ENCODE measurements around the gene SLC35D2. TPM values are rescaled to one million over a fixed set of nuclear protein-coding genes. Genes with fewer than 3 reads are reported as not detected.

SLC35D2 gene
- polyA plus RNA-seq, 1 donor from 2014 or later = 0.07 TPM

- H3K9me2 ChIP-seq (ENCODE audit: insufficient read depth, low read length) = no peaks in the 10 kb centered on the region
- no peak overlapping the region for H3K9ac ChIP-seq (ENCODE audit: low read length)
- TF ChIP-seq POLR2AphosphoS5 (IDR thresholded peaks at IDR 0.05) (no peak), MXI1 (conservative IDR thresholded peaks at IDR 0.05; ENCODE audit: poor library complexity, severe bottlenecking) (no peak), EZH2 (IDR thresholded peaks at IDR 0.05; ENCODE audit: borderline replicate concordance, insufficient read depth, low read length, poor library complexity, severe bottlenecking) (no peak), SMC3 (conservative IDR thresholded peaks at IDR 0.05; ENCODE audit: poor library complexity) (no peak), EP300 (conservative IDR thresholded peaks at IDR 0.05; ENCODE audit: poor library complexity, severe bottlenecking) (no peak)
- H3K27ac ChIP-seq (ENCODE audit: low read length) = no peak overlapping the region
- no peak overlapping the region for H2AFZ ChIP-seq (ENCODE audit: low read depth, low read length)
- no peaks in the 10 kb centered on the region for H3K27me3 ChIP-seq (ENCODE audit: insufficient read depth, low read depth, low read length)
- no peak overlapping the region for H3K4me2 ChIP-seq (ENCODE audit: low read length)
- no peaks in the 10 kb centered on the region for H3F3A ChIP-seq (ENCODE audit: insufficient read depth, low read length, poor library complexity, severe bottlenecking)
- no peaks in the 10 kb centered on the region for H3K79me2 ChIP-seq (replicated peaks; ENCODE audit: insufficient read depth, low read length)
- no peaks in the 10 kb centered on the region for H3K36me3 ChIP-seq (ENCODE audit: insufficient read depth, low read length)
- no peaks in the 10 kb centered on the region for H3K9me3 ChIP-seq (ENCODE audit: low read length)
- no peaks in the 10 kb centered on the region for H4K20me1 ChIP-seq (ENCODE audit: insufficient read depth)
- no peak overlapping the region for H3K4me3 ChIP-seq (ENCODE audit: low read length)
These were observed 94.1 kb downstream of the SLC35D2 start for GRCh38 chr9:96289392-96289791.

GRCh38 chr9:96281641-96282040, 101.9 kb downstream of the SLC35D2 start:
- no peak overlapping the region for H3K4me2 ChIP-seq (ENCODE audit: low read length)
- no peaks in the 10 kb centered on the region for H3K79me2 ChIP-seq (replicated peaks; ENCODE audit: insufficient read depth, low read length)
- H3K9me2 ChIP-seq (ENCODE audit: insufficient read depth, low read length) = no peaks in the 10 kb centered on the region
- TF ChIP-seq POLR2AphosphoS5 (IDR thresholded peaks at IDR 0.05) (no peak), EP300 (conservative IDR thresholded peaks at IDR 0.05; ENCODE audit: poor library complexity, severe bottlenecking) (no peak)
- no peak overlapping the region for H3K9ac ChIP-seq (ENCODE audit: low read length)
- no peaks in the 10 kb centered on the region for H3F3A ChIP-seq (ENCODE audit: insufficient read depth, low read length, poor library complexity, severe bottlenecking)
- H2AFZ ChIP-seq (ENCODE audit: low read depth, low read length) = no peak overlapping the region
- H3K36me3 ChIP-seq (ENCODE audit: insufficient read depth, low read length) = no peaks in the 10 kb centered on the region
- H3K27me3 ChIP-seq (ENCODE audit: insufficient read depth, low read depth, low read length) = no peaks in the 10 kb centered on the region
- H3K4me3 ChIP-seq (ENCODE audit: low read length) = no peak overlapping the region
- no peaks in the 10 kb centered on the region for H3K9me3 ChIP-seq (ENCODE audit: low read length)
- H3K27ac ChIP-seq (ENCODE audit: low read length) = no peak overlapping the region
- no peaks in the 10 kb centered on the region for H4K20me1 ChIP-seq (ENCODE audit: insufficient read depth)

GRCh38 chr9:96279932-96280331, 103.6 kb downstream of the SLC35D2 start:
- H3K9ac ChIP-seq (ENCODE audit: low read length) = no peak overlapping the region
- H3K36me3 ChIP-seq (ENCODE audit: insufficient read depth, low read length) = no peaks in the 10 kb centered on the region
- no peaks in the 10 kb centered on the region for H3K27me3 ChIP-seq (ENCODE audit: insufficient read depth, low read depth, low read length)
- H3K27ac ChIP-seq (ENCODE audit: low read length) = no peak overlapping the region
- no peaks in the 10 kb centered on the region for H3K9me2 ChIP-seq (ENCODE audit: insufficient read depth, low read length)
- TF ChIP-seq MXI1 (conservative IDR thresholded peaks at IDR 0.05; ENCODE audit: poor library complexity, severe bottlenecking) (no peak), SMC3 (conservative IDR thresholded peaks at IDR 0.05; ENCODE audit: poor library complexity) (no peak), CTCF (IDR thresholded peaks at IDR 0.05; ENCODE audit: poor library complexity, severe bottlenecking) (no peak), TAF1 (IDR thresholded peaks at IDR 0.05; ENCODE audit: low read depth) (no peak), REST (IDR thresholded peaks at IDR 0.05; ENCODE audit: borderline replicate concordance) (no peak), EZH2 (IDR thresholded peaks at IDR 0.05; ENCODE audit: borderline replicate concordance, insufficient read depth, low read length, poor library complexity, severe bottlenecking) (no peak), EP300 (conservative IDR thresholded peaks at IDR 0.05; ENCODE audit: poor library complexity, severe bottlenecking) (no peak), POLR2AphosphoS5 (IDR thresholded peaks at IDR 0.05) (no peak), RAD21 (conservative IDR thresholded peaks at IDR 0.05) (no peak)
- no peak overlapping the region for H3K4me2 ChIP-seq (ENCODE audit: low read length)
- H3K4me3 ChIP-seq (ENCODE audit: low read length) = no peak overlapping the region
- no peaks in the 10 kb centered on the region for H4K20me1 ChIP-seq (ENCODE audit: insufficient read depth)
- H3K79me2 ChIP-seq (replicated peaks; ENCODE audit: insufficient read depth, low read length) = no peaks in the 10 kb centered on the region
- H2AFZ ChIP-seq (ENCODE audit: low read depth, low read length) = no peak overlapping the region
- H3F3A ChIP-seq (ENCODE audit: insufficient read depth, low read length, poor library complexity, severe bottlenecking) = no peaks in the 10 kb centered on the region
- H3K9me3 ChIP-seq (ENCODE audit: low read length) = no peaks in the 10 kb centered on the region
